HG03439 (cell line): Measurements from ENCODE around the gene DAPK1.
"Not testable (repeated sequence)": the region's sequence is repeated elsewhere in the genome, so short reads cannot be mapped to it uniquely, and the experiment has no call there.

Source experiments
- ATAC-seq: cut with Tn5 transposase; IDR thresholded peaks from one replicate; pipeline ENCODE4 v1.9.1; 2021; ENCODE audit warnings: mild to moderate bottlenecking, moderate library complexity; ENCODE audit not compliant: unreplicated experiment

Gene DAPK1

DNA sequence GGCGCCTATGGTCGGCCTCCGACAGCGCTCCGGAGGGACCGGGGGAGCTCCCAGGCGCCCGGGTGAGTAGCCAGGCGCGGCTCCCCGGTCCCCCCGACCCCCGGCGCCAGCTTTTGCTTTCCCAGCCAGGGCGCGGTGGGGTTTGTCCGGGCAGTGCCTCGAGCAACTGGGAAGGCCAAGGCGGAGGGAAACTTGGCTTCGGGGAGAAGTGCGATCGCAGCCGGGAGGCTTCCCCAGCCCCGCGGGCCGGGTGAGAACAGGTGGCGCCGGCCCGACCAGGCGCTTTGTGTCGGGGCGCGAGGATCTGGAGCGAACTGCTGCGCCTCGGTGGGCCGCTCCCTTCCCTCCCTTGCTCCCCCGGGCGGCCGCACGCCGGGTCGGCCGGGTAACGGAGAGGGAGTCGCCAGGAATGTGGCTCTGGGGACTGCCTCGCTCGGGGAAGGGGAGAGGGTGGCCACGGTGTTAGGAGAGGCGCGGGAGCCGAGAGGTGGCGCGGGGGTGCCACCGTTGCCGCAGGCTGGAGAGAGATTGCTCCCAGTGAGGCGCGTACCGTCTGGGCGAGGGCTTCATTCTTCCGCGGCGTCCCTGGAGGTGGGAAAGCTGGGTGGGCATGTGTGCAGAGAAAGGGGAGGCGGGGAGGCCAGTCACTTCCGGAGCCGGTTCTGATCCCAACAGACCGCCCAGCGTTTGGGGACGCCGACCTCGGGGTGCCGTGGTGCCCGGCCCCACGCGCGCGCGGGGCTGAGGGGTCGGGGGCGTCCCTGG is 561 bp downstream of the DAPK1 start:
- peak; percentile 26 for ATAC-seq

DNA sequence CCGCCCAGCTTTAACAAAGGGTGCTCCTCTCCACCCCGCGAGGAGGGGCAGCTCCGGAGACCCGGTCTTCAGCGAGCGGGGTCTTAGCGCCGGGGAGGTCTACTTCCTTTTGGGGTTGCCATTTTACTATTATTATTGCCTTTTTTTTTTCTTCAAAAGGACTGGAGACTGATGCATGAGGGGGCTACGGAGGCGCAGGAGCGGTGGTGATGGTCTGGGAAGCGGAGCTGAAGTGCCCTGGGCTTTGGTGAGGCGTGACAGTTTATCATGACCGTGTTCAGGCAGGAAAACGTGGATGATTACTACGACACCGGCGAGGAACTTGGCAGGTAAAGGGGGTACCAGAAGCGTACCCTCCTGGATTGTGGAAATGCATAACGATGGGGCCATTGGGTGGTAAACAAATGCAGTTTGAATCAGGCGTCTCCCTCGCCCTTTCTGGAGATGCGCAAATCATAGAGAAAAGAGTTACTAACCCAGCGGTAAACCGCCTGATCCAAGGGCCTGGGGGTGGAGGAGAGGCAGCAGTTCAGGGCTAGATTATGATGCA is 1.2 kb downstream of the DAPK1 start:
- no peak for ATAC-seq

DNA sequence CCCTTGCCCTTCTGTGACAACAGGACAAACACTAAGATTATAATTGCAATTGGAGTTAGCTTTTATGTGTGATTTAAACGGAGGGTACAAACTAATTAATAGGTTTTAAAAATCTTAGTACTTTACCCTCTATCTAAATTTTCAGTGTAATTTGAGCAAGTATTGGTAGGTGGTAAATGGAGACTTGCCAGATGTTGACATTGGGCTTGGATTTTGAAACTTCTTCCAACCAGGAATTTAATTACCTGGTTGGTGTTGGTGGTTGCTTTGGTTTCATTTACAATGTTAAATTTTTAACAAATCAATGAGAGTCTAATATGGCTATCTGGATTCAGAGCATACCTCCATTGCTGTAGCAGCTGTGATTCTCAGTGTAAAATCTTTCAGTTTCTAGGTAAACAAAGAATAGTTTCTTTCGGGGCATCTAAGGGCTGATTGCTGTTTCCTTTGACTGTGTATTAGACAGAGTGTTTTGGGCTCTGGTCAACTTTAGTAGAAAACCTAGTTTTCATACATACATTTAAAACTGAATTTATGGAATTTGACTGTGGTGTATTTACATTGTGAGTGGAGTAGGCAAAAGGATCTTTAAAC is 1.9 kb downstream of the DAPK1 start:
- peak; percentile 42 for ATAC-seq

DNA sequence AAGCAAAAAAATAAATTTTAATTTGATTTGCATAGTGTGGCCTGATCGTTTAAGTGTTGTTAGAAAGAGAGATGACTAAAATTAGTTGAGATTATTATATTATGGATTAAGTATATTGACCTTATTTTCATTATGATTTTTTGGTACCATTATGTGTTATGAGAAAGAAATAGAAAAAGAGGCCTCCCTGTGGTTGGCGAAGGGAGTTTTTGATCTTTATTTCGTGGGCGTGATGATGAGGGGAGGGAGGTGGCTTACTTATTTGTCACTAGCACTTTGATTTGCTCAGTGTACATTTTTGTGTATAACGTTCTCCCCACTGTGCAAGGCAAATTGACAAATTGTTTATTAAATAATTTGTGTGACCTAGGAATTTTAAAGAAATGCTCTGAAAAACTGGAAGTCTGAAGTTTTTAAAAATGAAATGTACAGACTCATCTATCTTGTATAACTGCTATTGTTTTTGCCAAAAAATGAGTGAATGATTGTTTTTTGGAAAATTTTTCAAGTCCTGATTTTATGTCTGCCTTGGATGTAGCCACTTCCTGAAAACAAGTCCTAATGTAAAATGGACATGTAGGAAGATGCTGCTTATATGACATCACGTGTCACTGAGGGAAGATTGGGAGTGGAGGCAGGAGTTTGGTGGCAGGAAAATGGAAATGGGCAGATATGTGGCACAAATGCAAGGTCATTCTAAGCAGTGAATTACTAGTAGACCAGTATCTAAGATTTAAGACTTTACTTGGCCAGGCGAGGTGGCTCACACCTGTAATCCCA is 3.0 kb downstream of the DAPK1 start:
- no peak for ATAC-seq

DNA sequence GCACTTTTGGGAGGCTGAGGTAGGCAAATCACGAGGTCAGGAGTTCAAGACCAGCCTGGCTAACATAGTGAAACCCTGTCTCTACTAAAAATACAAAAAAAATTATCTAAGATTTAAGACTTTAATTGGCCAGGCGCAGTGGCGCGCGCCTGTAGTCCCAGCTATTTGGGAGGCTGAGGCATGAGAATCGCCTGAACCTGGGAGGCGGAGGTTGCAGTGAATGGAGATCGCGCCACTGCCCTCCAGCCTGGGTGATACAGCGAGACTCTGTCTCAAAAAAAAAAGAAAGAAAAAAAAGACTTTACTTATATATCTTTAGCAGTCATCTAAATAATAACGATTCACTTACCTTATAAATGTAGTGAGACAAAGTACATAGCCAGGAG is 3.6 kb downstream of the DAPK1 start:
- not testable (repeated sequence) for ATAC-seq

DNA sequence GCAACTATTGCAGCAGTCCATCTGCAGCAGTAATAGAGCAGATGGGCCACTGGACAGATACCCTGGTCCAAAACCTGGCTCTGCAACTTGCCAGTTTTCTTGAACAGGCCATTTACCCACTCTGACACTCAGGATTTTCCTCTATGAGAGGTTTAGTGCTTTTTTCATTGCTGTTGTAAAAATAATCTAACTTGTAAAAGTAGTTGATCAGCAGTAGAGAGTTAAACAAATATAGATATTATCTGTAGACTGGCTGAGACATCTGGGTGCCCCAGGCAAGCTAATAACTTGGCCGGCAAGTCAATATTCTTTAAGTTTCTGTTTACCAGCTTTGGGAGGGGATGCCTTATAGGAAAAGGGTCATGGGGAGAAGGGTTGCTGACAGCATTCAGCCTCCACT is 4.1 kb downstream of the DAPK1 start:
- no peak for ATAC-seq

DNA sequence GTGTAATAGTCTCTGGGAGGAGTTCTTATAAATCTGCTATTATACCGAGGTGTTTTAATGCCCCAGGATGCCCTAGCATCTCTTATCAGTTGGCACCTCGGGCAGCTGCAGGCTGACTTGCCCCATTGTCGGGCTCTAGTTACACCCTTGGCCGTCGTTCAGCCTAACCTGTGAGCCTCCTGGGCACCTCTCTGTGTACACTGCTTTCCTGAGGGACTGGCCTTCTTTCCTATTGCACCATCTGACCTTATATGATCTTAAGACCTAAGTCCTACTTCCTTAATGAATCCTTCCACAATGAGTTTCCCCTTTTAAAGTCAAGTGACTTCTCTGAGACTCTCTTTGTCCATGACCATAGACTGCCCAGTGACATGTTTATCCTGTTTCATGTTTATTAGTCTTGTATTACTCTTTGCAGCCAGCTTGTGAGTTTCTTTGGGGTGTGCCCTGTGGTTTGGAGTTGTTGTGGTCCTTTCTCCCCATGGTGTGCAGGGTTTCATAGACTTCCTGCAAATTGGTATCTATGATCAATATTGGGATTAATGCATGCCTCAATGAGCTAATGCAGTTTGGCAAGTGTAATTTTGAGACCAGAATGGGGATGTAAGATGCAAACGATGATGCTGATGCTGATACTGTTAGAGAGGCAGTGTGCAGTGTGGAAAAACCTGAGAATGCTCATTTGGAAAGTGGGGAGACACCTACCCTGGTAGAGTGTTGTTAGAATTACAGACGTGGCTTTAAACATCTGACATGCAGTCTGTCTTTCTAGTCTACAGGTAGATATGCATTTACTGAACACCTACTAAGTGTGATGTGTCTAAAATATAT is 4.9 kb downstream of the DAPK1 start:
- ATAC-seq: no peak

DNA sequence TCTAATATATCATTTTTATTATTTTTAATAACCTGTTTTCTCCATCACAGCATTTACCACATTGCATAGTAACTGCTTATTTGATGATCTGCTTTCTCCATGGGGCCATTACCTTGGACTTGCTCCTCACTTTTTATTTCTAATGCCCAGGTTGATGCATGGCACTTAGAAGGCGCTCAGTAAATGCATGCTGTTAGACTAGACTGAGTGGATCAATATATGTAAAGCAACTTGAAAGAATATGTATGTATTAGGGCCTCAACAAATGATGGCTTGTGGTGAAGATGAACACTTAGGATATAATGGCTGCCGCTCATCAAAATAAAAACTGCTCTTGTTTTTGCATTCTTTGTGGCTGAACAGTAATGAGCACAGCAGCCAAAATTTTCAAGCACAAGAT is 5.8 kb downstream of the DAPK1 start:
- ATAC-seq: no peak

DNA sequence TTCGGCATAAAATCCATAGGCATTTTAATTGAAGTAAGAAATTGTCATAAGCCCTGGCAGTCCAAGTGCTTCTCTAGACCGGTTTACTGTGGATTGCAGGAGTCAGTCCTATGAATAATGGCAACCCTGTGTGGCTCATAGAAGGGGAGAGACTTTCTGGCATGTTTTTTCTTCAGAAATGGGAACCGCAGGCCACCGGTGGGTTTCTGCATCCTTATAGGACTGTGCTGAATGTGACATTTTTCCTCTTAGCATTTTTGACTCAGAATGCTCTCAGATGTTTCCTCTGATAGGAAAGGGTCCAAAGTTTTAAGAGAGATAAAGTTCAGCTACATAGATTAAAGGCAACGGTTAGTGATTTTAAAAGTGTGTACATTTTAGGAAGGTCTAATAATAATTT is 6.3 kb downstream of the DAPK1 start:
- ATAC-seq: no peak

DNA sequence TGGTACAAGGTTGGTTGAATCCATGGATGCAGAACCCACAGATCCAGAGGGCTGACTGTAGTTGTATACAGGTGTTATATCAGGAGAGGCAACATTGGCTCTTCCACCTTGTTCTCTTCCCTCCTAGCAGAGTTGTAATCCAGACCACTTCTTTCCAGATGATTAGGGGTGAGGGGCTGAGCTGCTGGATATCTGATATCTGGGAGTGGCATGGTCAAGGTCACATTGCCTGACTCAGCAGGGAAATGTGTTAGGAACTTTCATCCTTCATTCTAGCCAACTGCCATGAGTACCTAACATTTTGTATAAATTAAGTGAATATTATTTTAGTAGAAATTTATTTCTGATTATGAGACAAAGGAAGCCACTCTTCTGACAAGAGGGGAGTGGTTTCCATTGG is 7.3 kb downstream of the DAPK1 start:
- no peak for ATAC-seq

DNA sequence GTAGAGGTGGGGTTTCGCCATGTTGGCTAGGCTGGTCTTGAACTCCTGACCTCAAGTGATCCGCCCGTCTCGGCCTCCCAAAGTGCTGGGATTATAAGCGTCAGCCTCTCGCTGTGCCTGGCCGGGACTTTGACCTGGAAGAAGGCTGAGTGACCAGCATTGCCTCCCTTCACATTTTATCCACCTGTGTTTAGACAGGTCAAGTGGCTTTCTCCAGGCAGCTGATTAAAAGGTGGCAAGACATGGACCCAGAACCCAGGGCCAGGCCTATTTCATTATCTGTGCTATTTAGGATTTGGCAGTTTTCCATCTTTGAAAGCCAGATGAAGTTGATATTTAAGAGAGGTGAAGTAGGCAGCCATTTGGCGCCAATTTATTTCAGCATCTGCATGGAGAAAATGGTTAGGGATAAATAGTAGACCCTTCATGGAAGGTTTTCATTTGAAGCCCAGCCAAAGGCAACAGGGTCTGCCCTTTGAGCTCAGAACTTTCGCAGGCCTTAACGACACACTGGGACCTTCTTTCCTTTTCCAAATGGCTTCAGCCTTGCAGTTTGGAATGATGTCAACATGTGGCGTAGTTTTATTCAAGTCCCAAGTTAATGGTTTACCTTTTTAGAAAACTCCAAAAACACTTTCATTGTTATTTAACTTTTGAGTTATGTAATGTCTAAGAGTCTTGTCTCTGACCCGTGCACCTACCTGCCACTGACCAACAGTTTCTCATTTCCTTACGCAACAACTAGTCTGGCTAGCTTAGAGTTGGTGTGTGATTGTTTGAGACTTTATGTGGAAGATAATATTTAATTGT is 8.4 kb downstream of the DAPK1 start:
- no peak for ATAC-seq

DNA sequence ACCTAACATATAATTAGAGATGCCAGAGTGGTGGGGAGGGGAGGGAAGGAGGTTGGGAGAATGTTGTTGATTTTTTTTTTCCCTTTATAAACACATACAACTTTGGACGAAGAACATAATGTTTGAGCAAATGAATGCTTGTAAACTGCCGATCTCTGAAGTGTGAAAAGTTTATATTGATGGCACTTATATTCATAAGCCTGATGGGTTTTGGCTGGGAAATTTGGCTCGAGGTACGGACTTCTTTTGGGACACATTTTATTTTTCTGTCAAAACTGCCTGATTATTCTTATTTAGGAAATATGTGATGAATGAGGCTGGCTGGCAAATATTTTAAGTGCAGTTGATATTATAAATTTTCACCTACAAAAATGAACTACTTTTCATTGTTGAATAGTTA is 9.9 kb downstream of the DAPK1 start:
- ATAC-seq: no peak

DNA sequence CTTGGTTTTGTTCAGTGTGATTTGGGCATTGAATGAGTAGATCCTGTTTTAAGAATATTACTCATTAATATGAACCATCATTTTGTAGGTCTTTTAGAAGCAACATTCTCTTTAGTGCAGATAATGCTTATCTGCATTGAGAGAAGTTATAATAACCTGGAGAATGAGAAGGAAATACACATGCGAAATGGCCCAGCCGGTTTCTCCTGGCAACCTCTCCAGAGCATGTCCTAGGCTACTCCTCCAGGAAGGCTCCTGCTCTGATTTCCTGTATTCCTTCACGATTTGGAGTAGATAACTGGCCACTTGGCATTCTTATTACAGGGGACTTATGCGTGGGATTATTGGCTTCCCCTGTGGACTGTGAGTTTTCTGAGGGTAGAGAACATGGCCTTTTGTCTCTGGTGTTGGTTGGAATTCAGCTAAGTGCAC is 12.6 kb downstream of the DAPK1 start:
- ATAC-seq: no peak

DNA sequence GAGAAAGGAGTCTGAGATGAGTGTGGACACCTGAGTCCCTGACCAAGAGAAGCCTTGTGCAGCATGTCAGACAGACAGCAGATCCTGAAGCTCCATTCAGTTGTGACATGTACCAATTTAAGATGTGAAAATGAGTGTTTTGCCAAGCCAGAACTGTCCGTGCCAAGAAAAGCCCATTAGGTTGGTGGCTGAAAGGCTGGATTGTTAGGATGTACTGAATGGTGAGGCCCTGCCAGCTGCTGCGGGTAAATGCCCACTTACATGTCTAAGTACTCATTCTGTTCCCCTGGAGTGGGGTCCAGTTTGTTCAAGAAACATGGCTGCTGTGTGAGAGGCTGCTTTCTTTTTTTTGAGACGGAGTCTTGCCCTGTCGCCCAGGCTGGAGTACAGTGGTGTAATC is 14.6 kb downstream of the DAPK1 start:
- no peak for ATAC-seq

DNA sequence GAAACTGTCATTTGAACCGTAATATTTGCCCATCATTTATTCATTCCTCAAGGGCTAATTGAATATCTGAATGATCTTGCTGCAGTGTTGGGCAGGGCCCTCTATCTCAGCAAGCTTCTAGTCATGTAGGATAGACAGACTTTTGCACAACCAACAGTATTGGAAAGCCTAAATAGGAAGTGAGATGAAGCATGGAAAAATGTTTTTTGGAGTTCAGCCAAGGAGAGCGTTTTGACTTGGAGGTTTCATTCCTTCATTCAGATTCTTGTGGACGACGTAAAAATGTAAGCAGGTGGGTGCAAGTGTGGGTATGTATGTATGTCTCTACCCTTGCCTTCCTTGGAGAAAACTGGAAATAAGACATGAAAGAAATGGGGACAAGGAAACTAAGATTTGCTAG is 15.5 kb downstream of the DAPK1 start:
- ATAC-seq: no peak

DNA sequence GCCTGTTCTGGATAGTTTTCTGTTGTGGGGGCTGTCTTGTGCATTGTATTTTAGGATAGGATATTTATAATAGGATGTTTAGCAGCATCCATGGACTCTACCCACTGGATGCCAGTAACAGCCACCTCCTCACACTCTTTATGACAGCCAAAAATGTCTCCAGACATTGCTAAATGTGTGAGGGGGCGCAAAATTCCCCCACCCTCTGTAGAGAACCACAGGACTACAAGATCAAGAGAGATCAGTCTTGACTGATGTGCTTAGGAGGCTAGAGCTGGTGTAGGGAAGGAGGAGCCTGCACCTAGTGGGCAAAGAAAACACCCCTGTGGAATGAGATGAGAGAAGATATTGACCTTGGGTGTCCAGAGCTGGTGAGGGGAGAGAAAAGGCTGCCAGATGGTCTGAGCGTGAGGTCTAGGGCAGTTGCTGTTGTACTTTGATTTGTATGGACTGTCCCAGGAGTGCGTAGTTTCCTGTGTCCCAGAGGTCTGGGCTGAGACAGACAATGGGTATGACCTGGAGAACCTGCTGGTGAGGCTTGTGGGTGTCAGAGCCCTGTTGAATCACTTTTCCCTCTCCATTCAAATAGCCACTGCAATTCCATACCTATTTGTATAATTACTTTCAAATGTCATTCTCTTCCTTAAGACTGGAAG is 16.3 kb downstream of the DAPK1 start:
- no peak for ATAC-seq

DNA sequence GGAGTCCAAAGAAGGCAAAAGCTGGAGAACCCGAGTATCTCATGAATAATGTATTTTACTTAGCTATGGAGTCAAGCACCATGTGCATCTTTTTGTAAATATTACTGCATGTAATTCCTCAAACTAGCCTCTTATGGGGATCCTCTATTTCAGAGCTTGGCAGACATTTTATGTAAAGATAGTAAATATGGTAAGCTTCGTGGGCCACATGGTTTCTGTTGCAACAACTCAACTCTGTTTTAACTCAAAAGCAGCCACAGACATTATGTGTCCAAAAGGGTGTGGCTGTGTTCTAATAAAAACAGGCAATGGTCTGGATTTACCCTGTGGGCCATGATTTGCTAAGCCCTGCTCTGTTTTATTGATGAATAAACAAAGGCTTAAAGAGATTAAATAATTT is 17.3 kb downstream of the DAPK1 start:
- ATAC-seq: no peak

DNA sequence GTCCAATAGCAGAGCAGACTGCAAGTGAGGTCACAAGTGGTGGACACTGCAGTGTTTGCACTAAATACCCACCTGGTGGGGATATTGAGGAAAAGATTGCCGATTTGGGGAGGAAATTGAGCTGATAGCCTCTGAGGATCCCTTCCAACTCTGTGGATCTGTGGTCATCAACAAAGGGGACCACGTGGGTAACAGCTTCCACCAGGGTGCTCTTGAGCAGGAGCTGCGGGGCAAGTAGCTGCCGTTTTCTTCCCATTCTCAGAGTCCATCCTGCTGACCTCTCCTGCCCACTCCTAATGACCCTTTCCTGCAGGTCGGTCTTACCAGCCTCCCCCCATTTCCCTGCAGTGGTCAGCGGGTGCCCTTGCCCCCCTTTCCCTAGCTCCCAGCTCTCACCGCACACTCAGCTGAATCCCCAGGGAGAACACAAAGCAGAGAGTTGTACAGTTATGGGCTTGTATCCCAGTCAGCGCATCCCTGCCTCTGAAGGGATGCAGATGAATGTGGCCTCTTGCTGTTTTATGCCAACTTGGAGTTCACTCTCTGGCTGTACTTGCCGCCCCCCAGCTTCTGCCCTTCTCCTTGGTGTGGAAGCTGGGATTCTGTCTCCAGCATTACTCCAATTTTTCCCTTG is 18.0 kb downstream of the DAPK1 start:
- no peak for ATAC-seq
